ENCODE measurements around the gene NRG2.

The NRG2 gene

DNA sequence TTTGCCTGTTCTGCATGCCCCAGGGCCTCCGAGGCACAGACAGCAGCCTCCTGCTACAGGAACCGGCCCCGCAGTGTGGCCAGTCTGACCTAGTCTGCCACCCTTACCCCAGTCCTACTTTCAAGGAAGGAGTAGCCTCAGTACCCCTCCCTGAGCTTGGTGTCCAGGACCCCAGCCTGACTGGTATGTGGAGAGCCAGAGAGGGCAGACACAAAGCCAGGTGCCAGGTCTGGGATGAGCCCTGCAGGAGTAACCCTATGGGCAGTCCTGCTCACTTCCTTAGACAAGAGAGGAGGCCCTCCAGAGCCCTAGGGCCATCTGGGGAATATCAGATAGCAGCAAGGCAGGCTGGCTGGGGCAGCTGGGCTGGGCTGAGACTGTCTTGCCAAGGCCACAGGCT is 67.8 kb downstream of the NRG2 start:
- in situ Hi-C loops (cut with HindIII; ENCODE audit: low sequenced_read_pairs) = no loop called here

DNA sequence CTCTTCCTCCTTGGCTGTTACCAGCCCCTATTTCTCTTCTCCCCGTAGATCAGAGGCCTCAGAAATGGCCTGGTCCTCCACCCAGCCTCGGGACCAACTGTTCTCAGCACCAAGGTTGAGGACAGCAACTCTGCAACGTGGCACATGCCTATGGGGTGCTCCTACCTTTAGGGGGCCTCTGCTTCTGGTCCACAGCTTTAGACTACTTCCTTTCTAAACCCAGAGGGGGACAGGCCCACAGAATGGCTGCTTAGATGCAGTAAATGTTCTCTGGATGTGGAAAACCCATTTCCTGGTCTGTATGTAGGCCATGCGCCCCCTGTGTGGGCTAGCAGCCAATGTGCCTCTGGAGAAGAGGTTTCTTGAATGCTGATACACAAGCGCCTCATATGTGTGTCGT is 68.4 kb downstream of the NRG2 start:
- in situ Hi-C loops (cut with HindIII; ENCODE audit: low sequenced_read_pairs) = no loop called here

DNA sequence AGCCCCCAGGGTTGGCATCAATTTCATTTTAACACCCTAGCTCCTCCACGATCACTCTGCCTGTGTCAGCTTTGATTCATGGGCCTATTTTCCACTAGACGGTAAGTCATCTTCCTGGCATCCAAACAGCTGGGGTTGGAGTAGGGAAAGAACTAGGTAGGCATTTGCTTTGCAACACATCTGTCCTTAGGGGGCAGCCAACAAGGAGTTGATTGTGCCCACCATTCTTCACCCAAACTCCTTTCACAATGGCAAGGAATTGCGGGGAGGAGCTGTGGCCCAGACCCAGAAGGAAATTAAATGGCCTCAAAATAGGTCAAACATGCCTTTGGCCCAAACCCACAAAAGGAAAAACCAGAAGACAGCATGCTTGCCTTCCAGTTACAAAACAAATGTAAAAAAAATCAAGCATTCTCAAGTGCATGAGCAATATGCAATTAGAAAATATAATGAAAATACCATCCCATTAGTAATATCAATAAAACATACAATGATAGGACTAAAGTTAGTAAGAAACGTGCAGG is 71.8 kb downstream of the NRG2 start:
- in situ Hi-C loops (cut with HindIII; ENCODE audit: low sequenced_read_pairs) = no loop called here

DNA sequence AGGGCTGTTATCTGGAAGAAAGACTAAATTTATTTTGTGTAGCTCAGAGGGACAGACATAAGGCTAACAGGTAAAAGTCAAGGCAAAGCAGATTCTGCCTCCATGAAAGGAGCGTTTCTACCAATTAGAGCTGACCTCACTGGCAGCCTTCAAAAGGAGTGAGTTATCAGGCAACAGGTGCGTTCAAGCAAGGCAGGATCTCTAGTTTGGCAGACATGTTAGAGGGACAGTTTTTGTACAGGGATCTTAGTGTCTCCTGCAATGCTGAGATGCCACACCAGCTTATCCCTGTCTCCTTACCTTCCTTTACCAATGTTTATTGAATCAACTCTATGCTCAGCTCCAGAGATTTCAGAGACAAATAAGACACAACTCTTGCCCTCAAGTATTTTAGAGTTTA is 73.8 kb downstream of the NRG2 start:
- in situ Hi-C loops (cut with HindIII; ENCODE audit: low sequenced_read_pairs) = no loop called here

DNA sequence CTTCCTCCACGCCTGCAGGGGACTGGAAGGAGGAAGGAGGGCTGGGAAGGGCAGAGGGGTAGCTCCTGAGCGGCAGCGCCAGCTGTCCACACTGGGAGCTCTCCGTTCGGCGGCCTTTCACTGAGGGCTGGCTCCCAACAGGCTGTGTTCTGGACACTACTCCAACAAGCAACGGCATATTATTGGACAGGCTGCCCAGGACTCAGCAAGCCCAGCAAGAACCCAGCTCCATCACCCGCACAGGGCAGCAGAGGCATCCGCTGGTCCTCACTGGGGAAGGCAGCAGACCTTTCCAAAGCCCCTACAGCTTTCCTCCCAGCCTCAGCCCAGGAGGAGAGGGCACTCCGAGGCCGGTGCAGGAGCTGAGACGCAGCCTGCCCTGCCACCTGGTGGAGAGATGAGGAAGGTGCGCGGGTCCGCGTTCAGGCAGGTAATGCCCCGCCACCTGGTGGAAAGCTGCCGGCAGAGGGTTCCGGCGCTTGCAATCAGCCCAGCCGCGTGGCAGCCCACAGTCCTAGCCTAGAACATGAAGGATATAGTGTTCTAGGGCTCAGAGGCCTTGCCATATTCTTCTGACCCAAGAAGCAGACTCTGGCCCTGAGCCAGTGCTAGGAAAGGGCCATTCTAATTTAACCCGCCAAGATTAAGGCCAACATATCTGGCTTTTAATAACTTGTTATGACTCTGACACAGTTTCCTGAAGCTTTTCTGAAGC is 74.4 kb downstream of the NRG2 start:
- in situ Hi-C loops (cut with HindIII; ENCODE audit: low sequenced_read_pairs) = no loop called here

DNA sequence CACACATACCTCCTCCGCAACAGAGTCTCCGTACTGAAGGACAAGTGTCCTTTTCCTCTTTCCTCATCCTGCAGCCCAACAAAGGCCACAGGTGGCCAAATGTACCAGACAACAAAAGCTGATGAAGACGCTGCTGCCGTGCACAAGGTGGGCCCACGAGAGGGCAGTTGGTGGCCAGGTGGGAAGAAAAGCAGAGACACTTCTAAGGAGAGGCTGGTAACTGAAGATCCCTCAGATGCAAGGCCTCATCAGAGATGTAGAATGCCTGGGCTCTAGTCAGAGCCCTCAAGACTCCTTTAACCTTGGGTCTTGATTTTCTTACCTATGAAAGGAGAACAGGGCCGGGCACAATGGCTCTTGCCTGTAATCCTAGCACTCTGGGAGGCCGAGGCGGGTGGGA is 75.7 kb downstream of the NRG2 start:
- in situ Hi-C loops (cut with HindIII; ENCODE audit: low sequenced_read_pairs) = no loop called here

DNA sequence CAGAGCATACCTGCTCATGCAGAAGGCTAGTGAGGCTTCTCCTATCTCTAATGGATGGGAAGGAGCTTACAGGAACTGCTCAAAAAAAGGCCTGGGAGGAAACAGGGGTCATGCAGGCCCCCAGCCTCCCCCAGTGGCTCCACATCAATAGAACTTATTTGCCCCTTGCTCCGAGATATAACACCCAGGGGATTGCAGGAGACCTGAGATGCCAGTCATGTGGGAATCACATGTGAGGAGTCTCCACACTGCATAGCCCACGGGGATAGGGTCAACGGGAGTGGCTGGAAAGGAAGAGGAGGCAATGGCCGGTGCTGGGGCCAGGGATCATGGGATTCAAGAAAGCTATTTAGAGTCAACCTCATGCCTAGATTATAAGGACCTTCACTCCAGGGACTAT is 76.2 kb downstream of the NRG2 start:
- in situ Hi-C loops (cut with HindIII; ENCODE audit: low sequenced_read_pairs) = no loop called here

DNA sequence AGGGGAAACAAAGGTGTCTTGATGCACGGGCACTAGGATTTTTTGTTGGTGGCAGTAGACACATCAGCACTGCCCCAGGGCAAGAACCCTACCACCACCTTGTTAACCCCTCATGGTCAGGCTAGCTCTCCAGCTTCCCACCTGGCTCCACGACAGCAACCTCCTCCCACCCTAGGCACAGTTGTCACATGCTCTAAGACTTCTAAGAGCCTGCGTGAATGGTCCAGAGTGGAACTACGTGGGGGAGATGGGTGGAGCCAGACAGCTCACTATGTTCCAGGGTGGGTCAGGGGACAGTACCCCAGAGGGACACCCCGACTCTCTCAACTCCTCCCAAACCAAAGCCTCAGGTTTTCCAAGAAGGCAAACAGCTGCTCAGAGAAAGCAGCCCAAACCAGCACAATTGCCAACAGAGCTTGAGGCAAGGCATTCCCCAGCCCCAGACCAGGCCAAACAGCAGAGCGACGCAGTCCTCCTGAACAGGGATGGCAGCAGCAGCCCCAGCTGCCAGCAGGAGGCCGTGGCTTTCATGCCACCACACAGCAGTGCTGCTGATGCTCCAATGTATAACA is 78.0 kb downstream of the NRG2 start:
- in situ Hi-C loops (cut with HindIII; ENCODE audit: low sequenced_read_pairs) = no loop called here

DNA sequence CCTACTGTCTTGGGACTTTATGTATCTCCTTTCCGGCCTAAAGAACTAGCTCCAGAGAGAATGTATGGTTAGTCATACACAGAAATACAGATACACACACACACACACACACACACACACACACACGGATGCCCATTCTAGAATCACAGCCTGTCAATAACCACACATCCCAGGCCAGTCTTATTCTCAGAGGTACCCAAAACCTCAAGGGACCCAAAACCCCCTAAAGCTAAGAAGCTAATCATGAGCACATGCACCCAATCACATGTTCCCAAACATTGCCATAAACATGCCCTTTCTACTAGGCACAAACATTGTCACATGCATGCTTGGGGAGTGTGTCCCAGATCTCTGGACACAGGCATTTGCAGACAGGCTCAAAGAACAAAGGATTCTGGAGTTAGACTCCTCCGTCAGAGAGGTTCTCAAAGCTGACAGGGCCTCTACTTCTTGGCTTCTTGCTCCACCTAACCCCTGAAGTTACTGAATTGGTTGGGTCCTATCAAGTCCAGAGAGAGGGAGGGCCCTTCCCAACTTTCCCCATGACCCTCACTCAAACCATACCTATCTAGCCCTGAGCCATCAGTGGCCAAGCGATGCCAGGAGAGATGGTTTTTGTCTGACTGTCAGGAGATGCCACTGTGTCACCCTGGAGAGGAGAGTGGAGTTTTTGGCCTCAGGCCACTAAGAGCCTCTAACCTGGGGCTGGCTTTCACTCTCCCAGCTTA is 78.7 kb downstream of the NRG2 start:
- in situ Hi-C loops (cut with HindIII; ENCODE audit: low sequenced_read_pairs) = no loop called here

DNA sequence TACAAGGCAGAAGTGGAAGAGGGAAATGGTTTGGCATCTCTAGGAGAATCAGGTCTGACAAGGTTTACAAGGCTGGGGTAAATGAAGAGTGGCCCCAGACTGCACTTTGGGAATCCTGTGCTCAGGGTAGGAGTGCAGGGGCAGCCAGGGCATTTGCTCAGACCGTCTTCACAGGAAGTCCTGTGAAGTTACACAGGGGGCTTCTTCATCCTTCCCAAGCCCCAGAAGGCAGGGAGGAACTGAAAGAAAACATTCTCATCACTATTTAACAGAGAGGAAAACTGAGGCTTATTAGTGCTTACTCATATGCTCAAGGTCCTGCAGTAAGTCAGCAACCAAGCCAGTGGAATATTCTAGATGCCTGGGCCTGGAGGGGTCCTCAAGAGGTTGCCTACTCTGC is 80.7 kb downstream of the NRG2 start:
- in situ Hi-C loops (cut with HindIII; ENCODE audit: low sequenced_read_pairs) = no loop called here

DNA sequence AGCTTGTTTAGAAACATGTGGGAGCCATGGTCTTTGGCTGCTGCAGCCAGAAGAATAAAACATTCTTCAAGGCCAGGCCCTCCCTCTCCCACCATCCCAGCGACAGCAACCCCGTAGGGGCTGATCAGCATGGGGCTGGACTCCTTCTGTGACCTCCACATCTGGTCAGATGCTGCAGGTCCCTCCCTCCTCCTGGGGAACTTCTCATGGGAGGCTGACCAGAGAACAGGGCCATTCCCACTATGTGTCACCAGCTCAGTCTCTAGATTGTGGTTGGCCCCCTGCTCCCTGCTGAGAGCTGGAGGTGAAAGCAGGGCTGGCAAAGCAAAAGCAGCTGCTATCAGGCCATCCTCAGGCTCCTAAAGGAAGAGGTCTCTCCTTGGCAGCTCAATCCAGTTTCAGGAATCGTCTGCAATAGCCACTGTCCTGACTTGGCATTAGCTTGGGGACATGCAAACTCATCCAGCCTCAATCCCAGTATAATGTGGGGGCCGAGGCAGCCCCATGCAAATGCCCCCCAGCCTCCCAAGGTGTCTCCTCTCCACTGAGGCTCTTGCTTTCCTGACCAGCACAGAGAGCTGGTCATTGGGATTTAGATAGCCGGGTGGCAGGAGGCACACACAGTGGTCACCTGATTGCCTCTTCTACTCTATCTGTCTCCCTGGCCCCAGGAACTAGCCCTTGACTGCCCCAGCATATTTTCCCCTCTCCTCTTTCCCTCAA is 81.5 kb downstream of the NRG2 start:
- in situ Hi-C loops (cut with HindIII; ENCODE audit: low sequenced_read_pairs) = no loop called here

DNA sequence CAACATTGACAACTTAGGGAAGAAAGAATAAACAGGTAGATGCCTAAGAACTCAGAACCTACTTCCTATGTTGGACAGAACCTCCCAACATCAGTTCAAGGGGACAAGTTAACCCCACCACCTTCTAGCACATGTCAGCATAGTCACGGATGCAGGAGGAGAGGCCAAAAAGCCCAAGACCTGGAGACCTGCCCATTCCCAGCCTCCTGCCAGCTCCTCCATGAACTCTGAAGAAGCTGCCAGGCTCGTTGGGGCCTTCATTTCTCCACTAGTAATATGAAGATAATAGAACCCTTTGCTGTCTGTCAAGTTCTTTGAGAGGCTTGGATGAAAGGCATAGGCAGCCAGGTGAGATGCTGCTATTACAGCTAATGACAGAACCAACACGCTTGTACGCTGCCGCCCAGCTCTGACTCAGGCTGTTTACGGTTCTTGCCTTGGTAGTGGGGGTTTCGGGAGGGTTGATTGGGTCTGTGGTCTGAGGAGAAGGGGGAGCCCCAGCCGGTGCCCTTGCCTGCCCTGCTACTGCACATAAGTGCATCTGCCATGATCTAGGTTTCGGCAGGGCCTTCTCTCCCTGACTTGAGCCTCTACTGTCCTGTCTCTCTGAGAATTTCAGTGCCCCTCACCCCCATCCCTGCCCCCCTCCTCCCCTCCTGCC is 82.2 kb downstream of the NRG2 start:
- in situ Hi-C loops (cut with HindIII; ENCODE audit: low sequenced_read_pairs) = no loop called here

DNA sequence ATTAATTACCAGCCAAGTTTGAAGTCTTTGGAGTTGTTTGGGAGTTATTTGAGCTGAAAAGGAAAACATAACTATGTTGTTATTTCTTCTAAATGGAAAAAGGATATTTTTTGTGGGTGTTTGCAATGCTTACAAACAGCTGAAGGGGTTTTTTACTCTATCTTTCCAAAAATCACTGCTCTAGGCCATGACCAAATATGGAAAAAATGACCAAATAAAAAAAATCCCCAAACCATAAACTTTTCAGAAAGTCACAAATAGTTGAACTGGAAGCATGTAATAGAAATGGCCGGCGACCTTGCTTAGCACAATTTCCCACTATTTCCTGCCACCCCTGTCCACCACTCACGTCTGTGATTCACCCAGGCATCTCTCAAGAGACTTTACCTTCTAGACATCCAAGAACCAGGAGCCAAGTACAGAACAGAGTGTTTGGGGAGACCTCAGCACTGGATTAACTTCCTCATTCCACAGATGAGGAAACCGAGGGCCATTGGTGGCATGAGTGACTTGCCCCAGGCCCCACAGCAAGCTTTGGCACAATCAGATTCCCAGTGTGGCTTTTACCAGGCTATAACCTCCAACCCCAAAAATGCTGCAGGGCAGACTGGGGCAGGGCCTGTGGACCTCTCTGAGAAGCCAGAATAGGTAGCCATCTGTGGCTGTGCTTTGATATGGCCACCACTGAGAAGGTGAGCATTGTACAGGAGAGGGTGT is 84.5 kb downstream of the NRG2 start:
- in situ Hi-C loops (cut with HindIII; ENCODE audit: low sequenced_read_pairs) = no loop called here

DNA sequence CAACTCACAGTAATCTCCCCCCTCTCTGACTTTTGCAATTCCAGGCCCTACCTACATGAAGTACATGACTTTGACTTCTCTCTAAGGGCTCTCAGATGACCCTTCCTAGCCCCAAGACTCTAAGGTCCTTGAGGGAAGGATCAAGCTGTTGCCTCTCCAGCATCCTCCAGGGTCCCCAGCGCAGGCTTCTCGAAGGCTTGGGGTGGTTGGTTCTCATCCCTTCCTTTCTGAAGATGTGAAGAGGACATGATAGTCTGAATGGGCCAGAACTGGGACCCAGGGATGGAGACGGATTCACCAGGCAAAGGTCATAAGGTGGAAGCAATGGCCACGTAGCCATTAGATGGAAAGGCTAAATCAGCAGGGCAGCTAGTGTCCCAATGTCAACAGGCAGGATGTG is 86.8 kb downstream of the NRG2 start:
- in situ Hi-C loops (cut with HindIII; ENCODE audit: low sequenced_read_pairs) = no loop called here

DNA sequence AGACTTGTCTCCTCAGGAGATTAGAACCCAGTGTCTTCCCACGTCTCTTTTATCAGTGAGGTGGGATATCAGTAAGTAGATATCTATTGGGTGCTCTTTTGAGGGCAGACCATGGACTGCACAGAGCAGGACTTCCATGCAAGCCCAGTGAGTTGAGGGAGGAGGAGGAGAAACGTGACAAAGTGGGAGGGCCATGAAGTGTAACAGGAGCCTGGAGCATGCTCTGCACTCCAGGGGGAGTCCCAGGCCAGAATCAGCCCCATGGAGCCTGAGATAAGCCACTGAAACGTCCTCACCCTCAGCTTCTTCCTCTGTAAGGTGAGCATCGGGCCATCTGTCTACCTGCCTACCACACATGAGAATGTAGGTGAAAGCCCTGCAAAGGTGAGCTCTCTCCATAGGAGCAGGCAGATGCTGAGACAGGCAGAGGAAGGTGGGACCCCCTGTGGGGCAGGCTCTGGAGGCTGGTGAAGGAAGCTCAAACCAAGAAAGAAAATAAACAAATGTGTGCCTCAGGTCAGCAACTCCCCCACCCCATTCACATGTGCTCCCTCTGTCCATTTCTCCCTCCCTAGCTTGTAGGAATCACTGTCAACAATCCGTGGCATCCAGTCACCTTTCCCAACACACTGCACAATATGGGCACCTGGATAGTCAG is 87.4 kb downstream of the NRG2 start:
- in situ Hi-C loops (cut with HindIII; ENCODE audit: low sequenced_read_pairs) = no loop called here

DNA sequence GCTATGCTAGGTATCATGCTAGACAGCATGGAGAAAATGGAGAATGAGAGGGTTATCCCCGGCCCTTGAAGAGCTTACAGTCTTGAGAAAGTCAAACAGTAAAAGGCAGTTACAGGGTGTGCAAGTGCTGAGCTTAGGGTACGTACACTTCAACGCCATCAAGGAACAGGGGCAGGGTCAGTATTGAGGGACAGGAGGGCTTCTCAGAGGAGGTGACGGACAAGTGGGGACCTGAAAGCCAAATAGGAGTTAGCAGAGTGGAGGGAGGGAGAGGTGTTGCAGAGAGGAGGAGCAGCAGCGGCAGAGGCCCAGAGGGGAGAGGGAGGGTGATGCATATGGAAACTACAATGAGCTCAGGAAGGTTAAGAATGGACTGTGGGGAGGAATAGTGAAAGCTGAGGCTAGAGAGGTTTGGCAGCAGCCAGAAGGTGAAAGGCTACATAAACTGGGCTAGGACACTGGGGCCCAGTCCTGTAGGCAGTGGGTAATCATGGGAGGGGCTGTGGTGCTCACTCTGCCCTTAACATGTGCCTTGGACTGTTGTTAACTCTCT is 88.0 kb downstream of the NRG2 start:
- in situ Hi-C loops (cut with HindIII; ENCODE audit: low sequenced_read_pairs) = no loop called here

DNA sequence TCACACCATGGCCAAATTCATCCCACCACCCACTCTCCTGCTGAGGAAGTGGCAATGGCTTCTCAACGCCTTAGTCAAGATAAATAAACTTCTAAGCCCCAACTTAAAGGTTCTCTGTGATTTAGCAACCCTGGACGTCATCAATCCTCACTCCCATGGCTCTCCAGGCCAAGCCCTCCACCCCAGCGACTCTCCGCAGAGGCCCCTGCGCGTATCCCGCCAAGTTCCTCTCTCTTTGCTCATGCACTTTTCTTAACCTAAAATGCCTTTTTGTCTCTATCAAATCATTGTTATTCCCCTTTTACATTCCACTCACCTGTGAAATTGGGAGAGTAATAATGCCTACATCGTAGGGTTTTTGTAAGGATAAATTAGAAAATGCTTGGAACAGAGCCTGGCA is 88.6 kb downstream of the NRG2 start:
- in situ Hi-C loops (cut with HindIII; ENCODE audit: low sequenced_read_pairs) = no loop called here

DNA sequence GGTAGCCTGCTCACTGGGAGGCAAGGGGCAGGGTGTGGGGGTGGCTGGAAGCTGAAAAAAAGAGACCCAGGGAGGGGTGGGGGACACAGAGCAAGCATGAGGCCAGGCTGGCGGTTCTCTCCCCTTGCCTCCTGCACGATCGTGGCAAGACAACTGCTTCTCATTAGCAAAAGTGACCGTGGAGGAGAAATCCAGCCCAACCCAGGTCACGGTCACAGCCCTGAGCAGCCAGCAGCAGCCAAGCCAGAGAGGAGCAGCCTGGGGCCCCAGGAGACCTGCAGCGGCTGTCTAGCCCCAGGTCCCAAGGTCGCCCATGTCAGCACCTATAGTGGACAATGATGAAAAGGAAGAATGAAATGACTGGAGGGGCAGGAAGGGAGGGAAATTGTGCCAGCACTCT is 89.1 kb downstream of the NRG2 start:
- in situ Hi-C loops (cut with HindIII; ENCODE audit: low sequenced_read_pairs) = no loop called here

DNA sequence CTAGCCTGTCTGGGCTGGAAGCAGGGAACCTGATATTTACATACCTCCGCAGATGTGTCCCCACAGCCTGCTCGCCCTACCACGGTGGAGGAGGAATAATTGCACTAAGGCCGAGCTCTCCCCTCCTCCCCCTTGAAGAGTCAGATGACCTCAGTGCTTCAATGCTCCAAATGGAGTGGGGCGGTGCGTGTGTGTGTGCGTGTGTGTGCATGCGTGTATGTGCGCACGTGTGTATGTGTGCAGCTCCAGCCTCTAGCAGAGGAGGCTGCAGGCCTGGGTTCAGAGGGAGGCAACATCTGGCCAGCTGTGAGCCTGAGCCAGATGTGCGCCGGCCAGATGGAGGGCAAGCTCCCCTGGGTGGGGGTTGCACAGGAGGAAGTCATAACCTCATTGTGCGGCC is 90.5 kb downstream of the NRG2 start:
- in situ Hi-C loops (cut with HindIII; ENCODE audit: low sequenced_read_pairs) = no loop called here

DNA sequence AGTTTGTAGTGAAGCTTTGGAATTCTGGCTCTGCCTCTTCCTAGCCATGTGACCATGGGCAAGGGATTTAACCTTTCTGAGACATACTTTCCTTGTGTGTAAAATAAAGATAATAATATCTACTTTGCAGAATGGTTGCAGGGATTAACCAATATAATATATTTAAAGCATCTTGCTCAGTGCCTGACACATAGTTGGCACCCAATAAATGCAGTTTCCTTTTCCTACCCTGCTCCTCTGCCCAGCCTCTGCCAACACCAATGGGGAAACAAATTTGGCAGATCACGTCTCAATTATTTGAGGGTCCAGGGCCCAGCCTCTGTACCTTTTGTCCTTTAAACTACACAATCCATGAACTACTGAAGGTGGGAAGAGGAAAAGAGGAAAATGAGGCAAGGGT is 91.1 kb downstream of the NRG2 start:
- in situ Hi-C loops (cut with HindIII; ENCODE audit: low sequenced_read_pairs) = no loop called here

Measured in DLD1 (cell line).